ENCODE measurements around the gene ADAM17. TPM values are rescaled to one million over a fixed set of nuclear protein-coding genes. Genes with fewer than 3 reads are reported as not detected.

Gene ADAM17
- total and polyA plus RNA-seq, 10 of the 15 experiments (the other 5 are each of a cell fraction or from before 2014, with no cell fraction given), result 2.3 to 18.5 (median 13.4) TPM

DNA sequence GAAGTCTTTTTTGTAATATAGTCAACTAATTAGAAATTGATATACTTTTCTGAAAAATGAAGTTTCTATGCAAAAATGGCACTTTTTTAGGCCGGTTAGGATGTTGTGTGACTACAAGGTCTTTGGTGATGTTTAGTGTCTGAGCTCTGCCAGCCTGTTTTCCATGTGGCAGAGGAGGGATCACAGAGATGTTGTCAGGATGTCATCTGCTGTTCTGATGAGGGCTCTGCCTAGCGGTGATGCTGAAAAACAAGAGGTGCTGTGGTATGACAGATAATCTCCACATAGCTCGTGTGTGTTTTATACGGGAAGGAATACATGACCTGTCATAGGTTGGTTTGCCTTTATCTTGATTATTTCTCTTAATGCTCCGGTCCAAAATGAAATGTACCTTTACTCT, 93.3 kb downstream of the ADAM17 start:
- TF ChIP-seq NFYA (IDR thresholded peaks at IDR 0.05; ENCODE audit: borderline replicate concordance, low read depth, low read length), result no peak
- no peak for TF ChIP-seq JUNB (IDR thresholded peaks at IDR 0.05)
- no peak for TF ChIP-seq CREM (IDR thresholded peaks at IDR 0.05; ENCODE audit: low read depth)
- no peak for TF ChIP-seq USF1 (IDR thresholded peaks at IDR 0.05; ENCODE audit: borderline replicate concordance, extremely low read length, insufficient read depth, low read depth, low read length)
- TF ChIP-seq NRF1 (conservative IDR thresholded peaks at IDR 0.05; ENCODE audit: low read depth, low read length), result no peak
- no peak for TF ChIP-seq SMAD1 (IDR thresholded peaks at IDR 0.05; ENCODE audit: low read depth, partially characterized antibody)
- Histone ChIP-seq H3K36me3 (ENCODE audit: control insufficient read depth in 2 of 2, insufficient read depth in 2 of 2, low read length in 1 of 2) (peaks cover 3 to 20% of the 10 kb centered on the region in 2 experiments; a peak in 2 of 4 replicates), H4K20me1 (ENCODE audit: control insufficient read depth, insufficient read depth) (no peaks in the 10 kb centered on the region), H3K9me3 (replicated peaks; ENCODE audit: control insufficient read depth, insufficient read depth, low read length) (no peaks in the 10 kb centered on the region), H3K9ac (ENCODE audit: control insufficient read depth, insufficient read depth, low read length) (no peak overlapping the region), H3K4me2 (ENCODE audit: control insufficient read depth, insufficient read depth) (no peak overlapping the region), H3K79me2 (ENCODE audit: control insufficient read depth, insufficient read depth, low read length) (no peaks in the 10 kb centered on the region), H3K27ac (ENCODE audit: control insufficient read depth, insufficient read depth) (no peak overlapping the region), H2AFZ (ENCODE audit: control insufficient read depth, low read depth, low read length) (no peak overlapping the region), H3K4me3 (no peak overlapping the region), H3K27me3 (replicated peaks in 1 of 2; ENCODE audit: control insufficient read depth in 2 of 2, insufficient read depth in 2 of 2, low read length in 1 of 2) (no peaks in the 10 kb centered on the region), H3K4me1 (ENCODE audit: control insufficient read depth, insufficient read depth, low read length) (no peaks in the 10 kb centered on the region)
- over 99% methylated on average over 5 of the region's 5 CpGs for WGBS (ENCODE audit: insufficient coverage, insufficient replicate concordance, low lambda C conversion rate, missing lambda C conversion rate)
- RAD21 ChIA-PET (ENCODE audit: unreplicated experiment), result no interaction called here
- no peak for ATAC-seq
- POLR2A ChIA-PET, result no interaction called here
- intact Hi-C loops (cut with micrococcal nuclease; ENCODE audit: unreplicated experiment), result no loop called here
- no peak for DNase-seq (ENCODE audit: low read depth, low spot score)
- no TSS peak for BruUV-seq (replicated peaks)
- in situ Hi-C loops (cut with MboI), result no loop called here
- CTCF ChIA-PET, result no interaction called here
- SMC1A ChIA-PET (ENCODE audit: uncharacterized antibody, unreplicated experiment), result interaction anchor here (1.0 kb wide), 1 partner anchor 9 kb away, joined by 3 read pairs; no protein-coding TSS in a partner anchor
- no peak for FAIRE-seq

DNA sequence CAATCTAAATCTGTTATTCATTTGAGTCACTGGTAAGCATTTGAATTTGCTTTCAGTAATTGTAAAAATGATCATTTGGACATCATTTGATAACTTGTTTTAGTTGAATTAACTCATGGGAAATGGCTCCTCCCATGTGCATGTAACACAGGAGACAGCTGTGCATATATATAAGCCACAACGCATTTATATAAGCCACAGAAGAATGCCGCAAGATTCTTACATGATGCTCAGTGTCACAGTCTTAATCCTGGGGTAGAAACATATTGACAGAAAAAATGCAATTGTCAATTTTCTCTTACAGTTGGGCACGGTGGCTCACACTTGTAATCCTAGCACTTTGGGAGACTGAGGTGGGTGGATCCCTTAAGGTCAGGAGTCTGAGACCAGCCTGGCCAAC, 94.6 kb downstream of the ADAM17 start:
- SMC1A ChIA-PET (ENCODE audit: uncharacterized antibody, unreplicated experiment), result no interaction called here
- FAIRE-seq (no peak), DNase-seq (ENCODE audit: low read depth, low spot score) (no peak), ATAC-seq (no peak)
- Histone ChIP-seq H3K9ac (ENCODE audit: control insufficient read depth, insufficient read depth, low read length) (no peak overlapping the region), H4K20me1 (ENCODE audit: control insufficient read depth, insufficient read depth) (no peaks in the 10 kb centered on the region), H3K4me3 (no peak overlapping the region), H3K79me2 (ENCODE audit: control insufficient read depth, insufficient read depth, low read length) (no peaks in the 10 kb centered on the region), H3K9me3 (replicated peaks; ENCODE audit: control insufficient read depth, insufficient read depth, low read length) (no peaks in the 10 kb centered on the region), H3K4me2 (ENCODE audit: control insufficient read depth, insufficient read depth) (no peak overlapping the region), H2AFZ (ENCODE audit: control insufficient read depth, low read depth, low read length) (no peak overlapping the region), H3K27me3 (replicated peaks in 1 of 2; ENCODE audit: control insufficient read depth in 2 of 2, insufficient read depth in 2 of 2, low read length in 1 of 2) (no peaks in the 10 kb centered on the region), H3K4me1 (ENCODE audit: control insufficient read depth, insufficient read depth, low read length) (no peaks in the 10 kb centered on the region), H3K36me3 (ENCODE audit: control insufficient read depth in 2 of 2, insufficient read depth in 2 of 2, low read length in 1 of 2) (peaks cover under 1 to 24% of the 10 kb centered on the region in 2 experiments; a peak in 2 of 4 replicates), H3K27ac (ENCODE audit: control insufficient read depth, insufficient read depth) (no peak overlapping the region)
- intact Hi-C loops (cut with micrococcal nuclease; ENCODE audit: unreplicated experiment), result no loop called here
- in situ Hi-C loops (cut with MboI), result no loop called here
- CTCF ChIA-PET, result no interaction called here
- TF ChIP-seq SPI1 (IDR thresholded peaks at IDR 0.05; ENCODE audit: borderline replicate concordance, insufficient read depth, low read depth, low read length), result no peak
- no peak for TF ChIP-seq TARDBP (IDR thresholded peaks at IDR 0.05; ENCODE audit: borderline replicate concordance)
- TF ChIP-seq SMARCA5 (IDR thresholded peaks at IDR 0.05), result no peak
- no peak for TF ChIP-seq YY1 (IDR thresholded peaks at IDR 0.05; ENCODE audit: low read depth, low read length)
- TF ChIP-seq ZNF384 (IDR thresholded peaks at IDR 0.05; ENCODE audit: borderline replicate concordance, low read depth, low read length), result no peak
- TF ChIP-seq TBL1XR1 (IDR thresholded peaks at IDR 0.05; ENCODE audit: low read depth, low read length), result no peak
- POLR2A ChIA-PET, result no interaction called here
- BruUV-seq (replicated peaks), result no TSS peak
- RAD21 ChIA-PET (ENCODE audit: unreplicated experiment), result interaction anchor here (1.0 kb wide), 1 partner anchor 9 kb away, joined by 3 read pairs; no protein-coding TSS in a partner anchor
- WGBS (ENCODE audit: insufficient coverage, insufficient replicate concordance, low lambda C conversion rate, missing lambda C conversion rate), result 96% methylated on average over 3 of the region's 3 CpGs

Data from GM12878 (cell line).